GM19193 (cell line): Measurements from ENCODE around the gene PPP1R14B.

Experiments used
- POLR2A ChIP-seq: IDR thresholded peaks from 4 replicates; pipeline ENCODE4 v1.6.1; 2011; ENCODE audit not compliant: insufficient read depth, insufficient read length; ENCODE audit errors: extremely low read depth

PPP1R14B gene, protein sequence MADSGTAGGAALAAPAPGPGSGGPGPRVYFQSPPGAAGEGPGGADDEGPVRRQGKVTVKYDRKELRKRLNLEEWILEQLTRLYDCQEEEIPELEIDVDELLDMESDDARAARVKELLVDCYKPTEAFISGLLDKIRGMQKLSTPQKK

DNA sequence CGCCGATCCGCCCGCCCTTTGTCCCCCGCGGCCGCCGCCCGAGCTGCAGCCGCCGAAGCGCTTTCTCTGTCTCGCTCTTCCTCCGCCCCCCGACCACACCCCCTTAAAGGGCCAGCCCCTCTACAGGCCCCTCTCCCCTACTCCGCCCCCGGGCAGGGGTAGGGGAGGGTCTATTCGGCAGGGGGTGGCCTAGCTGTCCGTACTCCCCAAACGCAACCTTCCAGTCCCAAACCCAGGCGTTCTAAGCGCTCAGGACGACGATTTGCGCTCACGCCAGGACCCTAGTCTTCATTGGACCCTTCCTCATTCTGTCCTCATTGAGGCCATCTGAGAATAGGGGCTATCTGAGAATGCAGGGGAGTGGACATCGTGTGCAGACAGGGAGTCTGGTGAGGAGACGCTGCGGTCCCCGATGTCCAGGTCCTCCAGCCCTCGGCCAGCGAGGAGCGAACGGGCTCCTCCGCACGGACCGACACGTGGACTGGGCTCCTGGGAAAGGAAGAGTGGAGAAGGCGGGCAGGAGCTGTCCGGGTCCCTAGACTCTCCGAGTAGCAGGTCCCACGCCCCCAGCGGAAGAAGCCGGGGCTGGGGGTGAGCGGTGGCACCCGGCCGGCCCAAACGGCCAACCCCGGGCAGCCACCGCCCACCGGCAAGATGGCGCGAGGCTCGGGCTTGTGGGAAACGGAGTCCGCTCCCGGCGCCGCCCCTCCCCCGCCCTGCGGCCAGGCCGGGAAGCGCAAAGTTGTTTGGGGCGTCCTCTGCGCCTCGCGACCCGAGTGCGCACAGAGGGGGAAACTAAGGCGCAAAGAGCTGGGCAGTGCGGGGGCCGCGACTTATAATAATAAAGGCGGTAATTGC, at the start of gene PPP1R14B:
Gene PPP1R14B, minus strand, starts transcription at position 73 of the 858 bp plus-strand sequence. CDS start 270 bp downstream, outside the sequence.
- TF ChIP-seq POLR2A, result no peak

DNA sequence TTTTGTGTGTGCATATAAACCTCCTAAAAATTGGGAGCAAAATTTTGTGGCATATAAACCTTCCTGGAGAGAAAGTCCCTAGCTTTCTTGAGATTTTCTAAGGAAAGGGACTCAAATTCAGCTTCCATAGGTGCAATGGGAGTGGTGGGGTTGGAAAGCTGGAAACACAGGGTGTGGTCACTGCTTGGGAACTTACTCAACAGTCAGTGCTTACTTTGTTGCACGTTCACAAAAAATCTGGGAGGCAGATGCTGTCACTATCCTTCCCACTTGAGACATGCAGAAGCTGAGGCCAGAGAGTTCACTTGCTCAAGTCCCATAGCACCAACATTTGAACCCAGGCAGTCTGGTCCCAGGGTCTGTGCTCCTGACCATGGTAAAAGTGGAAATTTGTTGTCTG, 49.5 kb upstream of the PPP1R14B start:
- no peak for TF ChIP-seq POLR2A

DNA sequence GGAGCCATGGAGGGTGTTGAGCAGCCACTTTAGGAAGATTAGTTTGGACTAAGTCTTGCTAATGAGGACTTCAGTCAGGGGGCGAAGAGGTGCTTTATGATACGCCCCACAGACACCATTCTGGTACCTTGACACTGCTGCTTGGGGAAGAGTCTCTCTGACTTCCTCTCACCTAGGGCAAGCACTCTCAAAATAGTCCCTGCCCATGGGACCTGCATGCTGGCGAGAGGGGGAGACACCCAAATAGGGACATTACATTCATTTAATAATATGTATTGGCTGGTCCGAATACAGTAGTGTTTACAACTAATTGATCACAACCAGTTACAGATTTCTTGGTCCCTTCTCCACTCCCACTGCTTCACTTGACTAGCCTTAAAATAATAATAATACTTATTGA, 49.0 kb upstream of the PPP1R14B start:
- no peak for TF ChIP-seq POLR2A

DNA sequence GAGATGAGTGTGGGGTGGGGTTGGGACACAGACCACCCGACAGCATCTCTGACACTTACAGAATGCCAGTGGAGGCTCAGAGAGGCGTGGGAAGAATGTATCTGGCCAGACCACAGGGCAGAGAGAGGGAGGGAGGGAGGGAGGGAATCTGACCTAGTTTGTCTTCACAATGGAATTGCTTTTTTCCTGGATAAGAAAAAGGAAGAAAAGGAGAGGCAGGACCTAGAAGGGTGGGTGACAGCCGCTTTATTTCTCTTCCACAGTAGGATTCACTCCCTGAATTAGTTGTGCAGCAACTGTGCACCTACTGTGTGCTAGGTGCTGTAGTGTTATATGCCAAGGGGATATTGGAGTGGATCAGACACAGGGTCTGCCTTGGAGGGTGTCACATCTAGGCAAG, 48.0 kb upstream of the PPP1R14B start:
- no peak for TF ChIP-seq POLR2A

DNA sequence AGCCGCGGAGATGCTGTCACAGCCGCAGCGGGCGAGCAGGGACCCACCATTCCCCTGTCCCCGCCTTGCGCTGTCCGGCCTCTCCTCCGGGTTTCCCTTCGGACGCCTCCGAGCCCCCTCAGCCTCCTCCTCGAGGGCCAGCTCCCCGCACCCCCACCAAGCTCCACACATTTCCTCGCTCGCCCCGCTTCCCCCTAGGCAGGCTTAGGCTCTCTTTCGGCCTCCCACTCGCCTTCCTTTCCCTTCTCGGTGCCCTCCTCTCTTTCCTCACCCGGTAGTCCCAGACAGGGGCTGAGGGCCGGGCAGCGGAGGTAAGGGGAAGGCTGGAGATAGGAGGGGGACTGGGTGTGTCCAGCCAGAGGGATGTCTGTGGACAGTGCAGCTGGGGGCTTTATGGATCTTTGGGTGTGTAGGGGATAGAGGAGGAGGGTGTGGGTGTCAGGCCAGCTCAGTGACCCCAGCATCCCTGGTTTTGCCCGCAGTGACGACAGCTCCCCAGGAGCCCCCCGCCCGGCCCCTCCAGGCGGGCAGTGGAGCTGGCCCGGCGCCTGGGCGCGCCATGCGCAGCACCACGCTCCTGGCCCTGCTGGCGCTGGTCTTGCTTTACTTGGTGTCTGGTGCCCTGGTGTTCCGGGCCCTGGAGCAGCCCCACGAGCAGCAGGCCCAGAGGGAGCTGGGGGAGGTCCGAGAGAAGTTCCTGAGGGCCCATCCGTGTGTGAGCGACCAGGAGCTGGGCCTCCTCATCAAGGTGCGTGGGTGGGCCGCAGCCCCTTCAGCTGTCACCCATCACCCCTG, 45.9 kb upstream of the PPP1R14B start:
- TF ChIP-seq POLR2A, result no peak

DNA sequence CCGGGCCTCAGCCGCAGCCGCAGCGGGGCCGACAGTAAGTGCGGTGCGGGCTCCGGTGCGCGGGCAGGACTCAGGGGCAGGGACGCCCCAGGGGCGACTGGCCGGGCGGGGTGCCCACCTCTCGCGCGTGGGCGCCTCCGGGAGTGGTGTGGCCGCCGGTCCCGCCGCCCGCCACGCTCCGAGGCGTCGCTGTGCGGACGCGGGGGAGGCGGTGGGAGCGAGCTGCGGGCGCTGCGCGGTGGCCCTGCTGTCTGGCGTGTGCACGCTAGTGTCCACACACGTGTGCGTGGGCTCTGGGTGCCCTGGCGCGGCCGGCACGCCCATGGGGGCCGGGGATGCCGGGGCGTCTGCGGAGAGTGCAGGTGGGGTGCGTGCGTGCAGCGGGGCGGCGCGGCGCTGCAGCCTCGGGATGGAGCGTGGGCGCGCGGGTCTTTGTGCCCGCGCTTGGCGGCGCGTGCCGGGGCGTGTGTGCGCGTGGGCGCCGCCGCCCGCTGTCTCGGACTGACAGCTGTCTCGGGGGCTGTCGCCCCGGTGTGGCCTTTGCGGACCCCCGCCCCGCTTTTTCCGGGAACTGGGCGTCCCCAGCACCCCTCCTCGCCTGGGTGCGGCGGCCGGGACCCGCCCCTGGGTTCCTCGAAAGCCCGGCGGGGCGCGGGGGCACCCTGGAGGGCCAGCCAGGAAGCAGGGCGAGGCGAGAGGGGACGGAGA, 45.2 kb upstream of the PPP1R14B start:
- no peak for TF ChIP-seq POLR2A

DNA sequence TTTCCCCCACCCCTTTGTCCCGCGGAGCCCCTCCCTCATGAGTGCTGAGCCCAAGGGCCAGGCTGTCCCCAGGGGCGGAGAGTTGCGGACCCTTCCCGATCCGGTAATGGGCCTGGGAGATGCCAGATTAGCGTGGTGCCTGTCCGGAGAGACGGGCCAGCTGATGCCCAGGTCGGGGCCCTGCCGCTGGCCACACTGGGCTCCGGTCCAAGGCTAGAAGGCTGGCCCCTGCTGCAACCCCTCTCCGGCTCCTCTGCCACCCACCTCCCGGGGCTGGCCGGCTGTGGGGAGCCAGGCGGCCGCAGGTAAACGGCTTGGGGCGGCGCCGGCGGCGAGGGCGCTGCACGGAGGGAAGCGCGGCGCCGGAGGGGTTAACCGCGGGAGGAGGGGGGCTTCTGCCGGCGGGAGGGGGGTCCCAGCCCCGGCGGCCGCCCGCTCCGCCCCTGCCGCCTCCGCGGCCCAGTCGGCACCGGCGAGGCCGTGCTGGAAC, 44.6 kb upstream of the PPP1R14B start, which contains the start of gene KCNK4:
Gene KCNK4, plus strand, starts transcription at position 41 of the 490 bp plus-strand sequence. CDS start 1,717 bp downstream, outside the sequence.
- TF ChIP-seq POLR2A, result no peak

DNA sequence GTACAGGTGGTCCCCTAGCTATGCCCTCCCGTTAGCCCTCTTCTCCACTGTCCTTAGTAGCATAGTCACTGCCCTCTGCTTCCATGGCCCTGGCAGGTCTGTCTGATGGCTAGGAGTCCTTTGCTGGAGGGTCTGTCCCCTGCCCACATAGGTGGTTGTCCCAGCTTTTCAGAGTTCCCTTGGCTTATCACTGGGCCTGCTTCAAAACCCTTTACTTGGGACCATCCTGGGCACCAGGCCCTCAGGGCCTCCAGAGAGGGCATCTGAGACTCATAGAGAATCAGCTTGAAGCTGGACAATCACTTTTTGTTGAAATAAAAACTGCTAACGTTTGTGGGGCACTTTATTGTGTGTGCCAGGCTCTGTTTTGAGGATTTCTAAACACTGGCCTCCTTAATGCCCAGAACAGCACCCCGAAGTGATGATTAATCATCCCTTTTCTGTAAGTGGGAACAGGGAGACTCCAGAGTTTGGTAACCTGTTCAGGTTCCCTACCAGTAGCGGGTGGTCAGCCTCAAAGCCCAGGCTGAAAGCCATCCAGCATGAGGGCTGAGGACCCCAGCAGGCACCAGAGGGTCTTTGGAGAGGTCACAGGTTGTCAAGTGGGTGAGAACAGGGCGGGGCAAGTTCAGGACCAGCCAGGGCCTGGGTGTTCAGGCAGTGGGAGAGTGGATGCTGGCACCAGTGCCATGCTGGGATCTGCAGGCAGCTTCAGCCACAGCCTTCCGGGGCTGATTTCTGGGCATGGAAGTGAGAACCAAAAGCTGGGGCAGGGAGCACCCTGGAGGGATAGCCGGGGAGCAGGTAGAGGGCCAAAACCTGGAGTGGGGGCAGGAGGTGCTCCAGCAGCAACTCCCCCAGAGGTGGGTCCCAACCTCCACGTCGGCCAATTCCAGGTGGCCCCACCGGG, 43.9 kb upstream of the PPP1R14B start:
- TF ChIP-seq POLR2A, result no peak

DNA sequence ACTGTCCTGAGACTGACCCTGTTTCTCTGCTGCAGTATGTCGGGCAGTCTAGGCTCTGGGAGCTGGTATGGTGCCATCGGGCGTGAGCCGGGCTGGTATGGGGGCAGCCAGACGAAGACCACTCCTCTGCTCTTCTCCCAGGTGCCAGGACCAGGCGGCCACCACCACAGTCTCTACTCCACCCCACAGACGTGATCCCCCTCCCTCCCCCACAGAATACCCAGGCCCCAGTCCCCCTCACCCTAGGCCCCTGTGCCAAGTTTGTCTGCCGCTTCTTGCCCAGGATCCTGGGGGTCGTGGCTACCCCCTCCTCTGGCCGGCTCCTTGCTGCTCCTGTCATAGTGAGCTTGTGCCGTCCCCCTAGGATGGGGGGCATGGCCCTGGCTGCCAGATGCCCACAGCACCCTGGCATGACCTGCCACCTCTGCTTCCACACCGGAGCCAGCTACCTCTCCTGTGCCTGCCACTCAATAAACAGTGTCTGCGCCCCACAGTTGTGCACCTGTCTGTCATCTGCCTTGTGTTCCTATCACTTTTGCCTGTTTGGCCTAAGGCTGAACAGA, 42.3 kb upstream of the PPP1R14B start:
- no peak for TF ChIP-seq POLR2A

DNA sequence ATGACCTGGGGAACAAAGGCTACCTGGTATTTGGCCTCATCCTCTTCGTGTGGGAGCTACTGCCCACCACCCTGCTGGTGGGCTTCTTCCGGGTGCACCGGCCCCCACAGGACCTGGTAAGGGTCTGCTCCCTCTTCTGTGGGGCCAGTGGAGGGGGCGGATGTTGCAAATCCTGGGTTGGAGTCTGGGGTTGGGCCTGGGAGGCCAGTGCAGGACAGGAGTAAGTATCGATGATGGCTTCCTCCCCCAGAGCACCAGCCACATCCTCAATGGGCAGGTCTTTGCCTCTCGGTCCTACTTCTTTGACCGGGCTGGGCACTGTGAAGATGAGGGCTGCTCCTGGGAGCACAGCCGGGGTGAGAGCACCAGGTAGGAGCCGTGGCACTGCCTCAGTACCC, 41.6 kb upstream of the PPP1R14B start:
- no peak for TF ChIP-seq POLR2A

DNA sequence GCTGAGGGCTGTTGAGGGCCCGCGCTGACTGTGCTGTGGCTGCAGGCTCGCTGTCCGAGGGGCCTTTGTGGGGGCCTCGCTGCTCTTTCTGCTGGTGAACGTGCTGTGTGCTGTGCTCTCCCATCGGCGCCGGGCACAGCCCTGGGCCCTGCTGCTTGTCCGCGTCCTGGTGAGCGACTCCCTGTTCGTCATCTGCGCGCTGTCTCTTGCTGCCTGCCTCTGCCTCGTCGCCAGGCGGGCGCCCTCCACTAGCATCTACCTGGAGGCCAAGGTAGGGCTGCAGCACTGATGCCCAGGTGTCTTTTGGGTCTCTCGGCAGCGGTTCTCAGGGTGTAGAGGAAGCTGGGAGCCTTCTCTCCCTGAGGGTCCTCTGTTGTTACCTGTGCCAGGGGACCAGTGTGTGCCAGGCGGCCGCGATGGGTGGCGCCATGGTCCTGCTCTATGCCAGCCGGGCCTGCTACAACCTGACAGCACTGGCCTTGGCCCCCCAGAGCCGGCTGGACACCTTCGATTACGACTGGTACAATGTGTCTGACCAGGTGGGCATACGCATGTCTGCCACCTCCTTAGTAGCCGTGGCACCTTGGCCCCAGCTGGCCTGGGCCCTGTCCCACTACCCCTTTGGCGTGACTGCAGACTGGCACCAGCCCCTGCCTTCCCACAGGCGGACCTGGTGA, 41.1 kb upstream of the PPP1R14B start:
- TF ChIP-seq POLR2A, result no peak

DNA sequence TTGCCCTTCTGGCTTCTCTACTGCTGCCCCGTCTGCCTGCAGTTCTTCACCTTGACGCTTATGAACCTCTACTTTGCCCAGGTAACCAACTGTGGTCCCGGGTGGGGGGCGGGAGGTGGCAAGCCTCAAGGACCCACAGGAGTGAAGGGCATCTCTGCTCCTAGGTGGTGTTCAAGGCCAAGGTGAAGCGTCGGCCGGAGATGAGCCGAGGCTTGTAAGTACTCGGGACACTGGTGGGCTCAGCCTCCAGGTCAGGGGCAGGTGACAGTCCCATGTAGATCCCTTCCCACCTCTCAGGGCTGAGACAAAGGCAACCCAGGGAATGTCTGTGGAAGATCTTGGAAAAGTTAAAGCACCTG, 40.0 kb upstream of the PPP1R14B start:
- TF ChIP-seq POLR2A, result no peak
